ENCODE data around the gene JAKMIP2. TPM values are rescaled to one million over a fixed set of nuclear protein-coding genes. Genes with fewer than 3 reads are reported as not detected.

The JAKMIP2 gene
- total and polyA plus RNA-seq, 2 donors (not counting 1 experiment from before 2014, with no cell fraction given), result 1.3 to 6.5 TPM

DNA sequence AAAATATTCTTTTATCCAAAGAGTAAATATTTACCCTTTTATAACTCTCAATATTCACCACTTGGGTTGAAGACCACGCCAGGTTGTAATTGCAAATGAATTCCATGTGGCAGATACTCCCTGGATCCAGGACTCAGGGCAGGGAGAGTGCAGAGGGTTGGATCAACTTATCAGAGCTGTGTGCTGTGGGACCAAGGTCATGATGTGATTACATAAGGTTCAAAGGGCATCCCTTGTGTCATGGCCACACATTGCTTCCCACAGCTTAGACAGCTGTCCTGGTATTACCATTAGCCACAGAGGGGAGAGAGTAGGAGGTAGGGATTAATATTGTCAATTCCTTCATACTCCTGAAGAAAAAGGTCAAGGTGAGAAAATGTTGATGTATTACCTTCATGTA is 133.9 kb downstream of the JAKMIP2 start:
- no peaks in the 10 kb centered on the region for H3K27me3 ChIP-seq (ENCODE audit: control insufficient read depth, insufficient read depth, low read length)
- H3K9ac ChIP-seq (ENCODE audit: insufficient read depth, low read length), result no peak overlapping the region
- no peak overlapping the region for H2AFZ ChIP-seq (ENCODE audit: low read length)
- no peak overlapping the region for H3K4me2 ChIP-seq (ENCODE audit: extremely low read depth, insufficient read depth, low read length)
- no peaks in the 10 kb centered on the region for H3K4me1 ChIP-seq (ENCODE audit: control insufficient read depth, extremely low read depth, insufficient read depth, low read length)
- H3K27ac ChIP-seq (ENCODE audit: insufficient read depth, low read length), result no peak overlapping the region
- TF ChIP-seq EZH2 (IDR thresholded peaks at IDR 0.05; ENCODE audit: low read length, missing control alignments), result no peak
- TF ChIP-seq, protein P1, sequence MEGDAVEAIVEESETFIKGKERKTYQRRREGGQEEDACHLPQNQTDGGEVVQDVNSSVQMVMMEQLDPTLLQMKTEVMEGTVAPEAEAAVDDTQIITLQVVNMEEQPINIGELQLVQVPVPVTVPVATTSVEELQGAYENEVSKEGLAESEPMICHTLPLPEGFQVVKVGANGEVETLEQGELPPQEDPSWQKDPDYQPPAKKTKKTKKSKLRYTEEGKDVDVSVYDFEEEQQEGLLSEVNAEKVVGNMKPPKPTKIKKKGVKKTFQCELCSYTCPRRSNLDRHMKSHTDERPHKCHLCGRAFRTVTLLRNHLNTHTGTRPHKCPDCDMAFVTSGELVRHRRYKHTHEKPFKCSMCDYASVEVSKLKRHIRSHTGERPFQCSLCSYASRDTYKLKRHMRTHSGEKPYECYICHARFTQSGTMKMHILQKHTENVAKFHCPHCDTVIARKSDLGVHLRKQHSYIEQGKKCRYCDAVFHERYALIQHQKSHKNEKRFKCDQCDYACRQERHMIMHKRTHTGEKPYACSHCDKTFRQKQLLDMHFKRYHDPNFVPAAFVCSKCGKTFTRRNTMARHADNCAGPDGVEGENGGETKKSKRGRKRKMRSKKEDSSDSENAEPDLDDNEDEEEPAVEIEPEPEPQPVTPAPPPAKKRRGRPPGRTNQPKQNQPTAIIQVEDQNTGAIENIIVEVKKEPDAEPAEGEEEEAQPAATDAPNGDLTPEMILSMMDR (conservative IDR thresholded peaks at IDR 0.05 in 1 of 2, IDR thresholded peaks at IDR 0.05 in 1 of 2; ENCODE audit: low read depth in 1 of 2, low read length in 2 of 2), result no peak
- H4K20me1 ChIP-seq (ENCODE audit: control insufficient read depth, extremely low read depth, insufficient read depth, low read length), result no peaks in the 10 kb centered on the region
- no peak for DNase-seq (ENCODE audit: low read depth in 2 of 2)
- no peaks in the 10 kb centered on the region for H3K36me3 ChIP-seq (ENCODE audit: control insufficient read depth, insufficient read depth, low read length)
- H3K79me2 ChIP-seq (ENCODE audit: control insufficient read depth, insufficient read depth, low read length), result no peaks in the 10 kb centered on the region
- H3K4me3 ChIP-seq (replicated peaks in 1 of 4; ENCODE audit: control extremely low read depth in 1 of 4, insufficient read depth in 1 of 4, low read depth in 3 of 4, low read length in 4 of 4), result no peak overlapping the region
- H3K9me3 ChIP-seq (ENCODE audit: control insufficient read depth, insufficient read depth, low read depth, low read length), result no peaks in the 10 kb centered on the region

DNA sequence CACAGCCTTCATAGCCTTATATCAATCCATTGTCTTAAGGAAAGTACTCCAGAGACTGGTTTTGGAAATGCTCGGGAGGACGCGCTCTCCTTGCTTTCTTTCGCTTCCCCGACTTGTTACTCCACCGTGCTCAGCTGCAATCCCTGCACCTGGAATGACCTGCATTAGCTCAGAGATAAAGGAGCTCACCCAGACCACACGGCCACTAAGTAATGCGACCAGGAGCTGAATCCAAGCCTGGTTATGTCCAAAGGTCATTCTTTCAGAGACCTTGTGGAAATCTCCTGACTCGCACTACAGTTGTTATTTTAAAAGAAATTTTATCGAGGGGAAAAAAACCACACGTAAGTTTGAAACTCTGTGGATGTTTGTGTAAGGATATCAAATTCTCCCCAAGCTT is 137.3 kb downstream of the JAKMIP2 start:
- H3K9ac ChIP-seq (ENCODE audit: insufficient read depth, low read length), result no peak overlapping the region
- H4K20me1 ChIP-seq (ENCODE audit: control insufficient read depth, extremely low read depth, insufficient read depth, low read length), result no peaks in the 10 kb centered on the region
- TF ChIP-seq EZH2 (IDR thresholded peaks at IDR 0.05; ENCODE audit: low read length, missing control alignments), result no peak
- TF ChIP-seq, protein P1 (conservative IDR thresholded peaks at IDR 0.05 in 1 of 2, IDR thresholded peaks at IDR 0.05 in 1 of 2; ENCODE audit: low read depth in 1 of 2, low read length in 2 of 2), result no peak
- no peaks in the 10 kb centered on the region for H3K27me3 ChIP-seq (ENCODE audit: control insufficient read depth, insufficient read depth, low read length)
- H3K79me2 ChIP-seq (ENCODE audit: control insufficient read depth, insufficient read depth, low read length), result no peaks in the 10 kb centered on the region
- H3K27ac ChIP-seq (ENCODE audit: insufficient read depth, low read length), result no peak overlapping the region
- no peak overlapping the region for H3K4me3 ChIP-seq (replicated peaks in 1 of 4; ENCODE audit: control extremely low read depth in 1 of 4, insufficient read depth in 1 of 4, low read depth in 3 of 4, low read length in 4 of 4)
- H2AFZ ChIP-seq (ENCODE audit: low read length), result no peak overlapping the region
- DNase-seq (ENCODE audit: low read depth in 2 of 2), result no peak
- H3K4me1 ChIP-seq (ENCODE audit: control insufficient read depth, extremely low read depth, insufficient read depth, low read length), result no peaks in the 10 kb centered on the region
- H3K36me3 ChIP-seq (ENCODE audit: control insufficient read depth, insufficient read depth, low read length), result no peaks in the 10 kb centered on the region
- H3K9me3 ChIP-seq (ENCODE audit: control insufficient read depth, insufficient read depth, low read depth, low read length), result no peaks in the 10 kb centered on the region
- H3K4me2 ChIP-seq (ENCODE audit: extremely low read depth, insufficient read depth, low read length), result no peak overlapping the region

DNA sequence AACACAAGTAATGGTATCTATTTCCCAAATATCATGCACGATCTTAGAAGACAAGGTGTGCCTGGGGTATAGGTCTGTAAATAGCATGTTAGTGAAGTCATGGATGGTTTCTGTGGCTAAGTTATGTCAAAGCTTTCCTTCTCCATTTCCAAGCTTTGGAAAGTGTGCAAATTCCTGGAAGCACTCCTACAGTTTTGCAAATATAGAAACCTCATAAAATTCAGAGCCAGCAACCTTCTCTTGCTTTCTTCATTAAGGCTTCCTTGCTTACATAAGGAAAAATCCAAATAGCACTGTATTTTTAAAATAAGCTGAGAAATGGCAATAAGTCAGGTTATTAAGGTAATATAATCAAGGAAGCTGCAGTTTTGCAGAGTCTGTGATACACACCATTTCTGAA is 138.1 kb downstream of the JAKMIP2 start:
- Histone ChIP-seq H3K36me3 (ENCODE audit: control insufficient read depth, insufficient read depth, low read length) (no peaks in the 10 kb centered on the region), H3K9me3 (ENCODE audit: control insufficient read depth, insufficient read depth, low read depth, low read length) (no peaks in the 10 kb centered on the region), H3K79me2 (ENCODE audit: control insufficient read depth, insufficient read depth, low read length) (no peaks in the 10 kb centered on the region), H2AFZ (ENCODE audit: low read length) (no peak overlapping the region), H4K20me1 (ENCODE audit: control insufficient read depth, extremely low read depth, insufficient read depth, low read length) (no peaks in the 10 kb centered on the region), H3K4me3 (replicated peaks in 1 of 4; ENCODE audit: control extremely low read depth in 1 of 4, insufficient read depth in 1 of 4, low read depth in 3 of 4, low read length in 4 of 4) (no peak overlapping the region), H3K4me2 (ENCODE audit: extremely low read depth, insufficient read depth, low read length) (no peak overlapping the region), H3K27ac (ENCODE audit: insufficient read depth, low read length) (no peak overlapping the region), H3K9ac (ENCODE audit: insufficient read depth, low read length) (no peak overlapping the region), H3K4me1 (ENCODE audit: control insufficient read depth, extremely low read depth, insufficient read depth, low read length) (no peaks in the 10 kb centered on the region), H3K27me3 (ENCODE audit: control insufficient read depth, insufficient read depth, low read length) (no peaks in the 10 kb centered on the region)
- DNase-seq (ENCODE audit: low read depth in 2 of 2), result no peak
- no peak for TF ChIP-seq EZH2 (IDR thresholded peaks at IDR 0.05; ENCODE audit: low read length, missing control alignments)
- TF ChIP-seq, protein P1 (conservative IDR thresholded peaks at IDR 0.05 in 1 of 2, IDR thresholded peaks at IDR 0.05 in 1 of 2; ENCODE audit: low read depth in 1 of 2, low read length in 2 of 2), result no peak
